HG03558 (cell line): Measurements from ENCODE around the gene TMEM186.
"Not testable (repeated sequence)": the region's sequence is repeated elsewhere in the genome, so short reads cannot be mapped to it uniquely, and the experiment has no call there.

Experiments
- ATAC-seq: cut with Tn5 transposase; IDR thresholded peaks from one replicate; pipeline ENCODE4 v1.9.1; 2021; ENCODE audit warnings: moderate number of reproducible peaks; ENCODE audit not compliant: unreplicated experiment; ENCODE audit errors: extremely low read depth

Gene TMEM186

DNA sequence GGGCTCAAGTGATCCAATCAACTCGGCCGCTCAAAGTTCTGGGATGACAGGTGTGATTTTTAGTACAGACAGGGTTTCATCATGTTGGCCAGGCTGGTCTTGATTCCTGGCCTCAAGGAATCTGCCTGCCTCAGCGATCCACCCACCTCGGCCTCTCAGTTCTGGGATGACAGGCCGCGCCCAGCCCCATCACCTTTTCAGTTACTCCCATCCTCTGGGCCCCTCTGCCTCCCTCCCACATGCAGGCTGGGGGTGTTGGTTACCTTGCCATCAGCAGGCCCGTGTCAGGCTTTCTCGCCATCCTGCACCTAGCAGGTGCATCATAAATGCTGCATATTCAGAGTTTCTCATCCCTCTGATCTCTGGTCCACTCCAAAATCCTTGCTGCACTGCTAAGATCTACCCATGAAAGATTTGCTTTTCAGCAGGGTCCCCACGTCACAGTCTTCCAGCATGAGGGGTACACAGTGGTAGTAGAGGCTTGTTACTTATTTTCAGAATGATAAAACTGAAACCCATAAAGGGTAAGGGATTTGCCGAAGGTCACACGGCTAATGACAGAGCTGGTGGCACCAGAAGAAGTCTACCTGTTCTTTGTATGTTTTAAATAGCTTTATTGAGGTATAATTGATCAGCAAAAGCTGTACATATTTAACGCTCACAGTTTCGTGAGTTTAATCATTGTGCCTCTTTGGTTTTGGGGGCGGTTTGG lies 16.8 kb upstream of the TMEM186 start:
- ATAC-seq = no peak

DNA sequence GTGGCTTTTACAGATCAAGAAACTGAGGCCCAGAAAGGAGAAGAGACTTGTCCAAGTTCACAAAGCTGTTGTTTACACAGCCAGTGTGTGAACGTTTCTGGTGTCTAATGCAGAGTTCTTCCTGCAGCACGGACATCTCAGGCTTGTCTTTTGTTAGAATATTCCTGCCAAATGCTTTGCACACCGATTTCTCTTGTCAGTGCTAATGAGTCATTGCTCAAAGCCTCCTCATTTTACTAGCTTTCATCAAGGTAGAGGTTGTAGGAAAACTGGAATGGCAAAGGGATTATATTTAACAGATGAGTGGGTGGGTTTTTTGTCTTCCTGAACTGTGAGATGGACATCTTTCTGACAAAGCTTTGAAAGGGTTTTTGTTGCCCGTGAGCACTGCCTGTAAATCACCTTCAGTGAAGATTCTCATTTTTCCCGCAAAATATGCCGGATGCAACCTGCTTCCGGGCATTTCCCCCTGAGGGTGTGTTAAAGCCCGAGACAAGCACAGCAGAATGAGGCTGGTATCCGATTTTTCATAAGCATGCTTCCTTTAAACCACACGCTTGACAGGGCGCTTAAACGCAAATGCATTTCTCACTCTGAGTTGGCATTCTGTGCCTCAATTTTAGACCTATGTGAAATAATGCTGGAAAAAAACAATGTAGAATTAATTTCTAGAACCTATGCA lies 14.9 kb upstream of the TMEM186 start:
- ATAC-seq = no peak

DNA sequence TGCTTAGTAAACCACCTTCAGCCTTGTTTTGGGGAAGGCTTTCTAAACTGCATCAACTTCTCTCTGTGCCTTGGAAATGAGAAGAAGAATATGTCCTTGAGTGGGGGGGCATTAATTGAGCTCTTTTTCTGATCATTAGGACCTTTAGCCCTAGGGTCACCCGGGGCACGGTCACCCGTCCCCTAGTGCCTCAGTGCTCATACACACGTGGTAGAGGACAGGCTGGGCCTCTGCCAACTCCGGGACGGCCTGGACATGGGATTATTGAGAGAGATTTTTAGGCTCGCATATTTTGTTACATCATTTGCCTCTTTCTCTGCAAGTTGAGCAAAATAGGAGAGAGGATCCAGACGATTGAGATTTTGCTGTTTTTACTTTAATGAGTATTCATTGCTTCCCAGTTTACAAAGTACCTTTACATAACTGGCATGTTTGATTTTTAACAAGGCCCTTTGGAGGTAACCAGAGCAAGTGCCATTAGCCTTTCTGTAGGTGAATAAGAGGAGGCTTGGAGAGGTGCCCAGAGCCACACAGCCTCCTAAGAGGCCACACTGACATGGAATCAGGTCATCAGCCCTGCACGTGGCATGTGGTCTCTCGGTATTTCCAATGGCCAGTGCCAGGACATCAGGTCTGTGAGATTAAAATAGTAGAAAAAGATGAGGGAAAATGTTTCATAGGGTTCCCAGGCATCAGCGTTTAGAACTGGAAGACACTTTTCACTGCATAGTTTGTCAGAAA lies 11.3 kb upstream of the TMEM186 start:
- ATAC-seq = no peak

DNA sequence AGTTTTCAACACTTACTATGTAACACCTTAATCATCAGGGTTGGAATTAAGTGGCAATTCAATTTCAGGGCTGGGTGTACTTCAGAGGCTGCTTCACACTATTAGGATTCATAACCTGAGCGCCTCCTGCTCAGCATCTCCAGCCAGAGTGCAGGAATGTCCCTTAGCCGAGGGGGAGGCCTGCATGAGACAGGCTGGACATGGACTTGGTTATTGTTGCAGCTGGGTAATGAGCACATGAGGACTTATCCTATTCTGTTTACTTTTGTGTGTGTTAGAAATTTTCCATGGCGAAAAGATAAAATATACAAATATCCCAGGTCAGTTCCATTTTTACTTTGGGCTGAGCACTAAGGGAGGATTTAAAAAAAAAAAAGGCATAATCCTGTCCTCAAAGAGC lies 10.6 kb upstream of the TMEM186 start:
- ATAC-seq = no peak

DNA sequence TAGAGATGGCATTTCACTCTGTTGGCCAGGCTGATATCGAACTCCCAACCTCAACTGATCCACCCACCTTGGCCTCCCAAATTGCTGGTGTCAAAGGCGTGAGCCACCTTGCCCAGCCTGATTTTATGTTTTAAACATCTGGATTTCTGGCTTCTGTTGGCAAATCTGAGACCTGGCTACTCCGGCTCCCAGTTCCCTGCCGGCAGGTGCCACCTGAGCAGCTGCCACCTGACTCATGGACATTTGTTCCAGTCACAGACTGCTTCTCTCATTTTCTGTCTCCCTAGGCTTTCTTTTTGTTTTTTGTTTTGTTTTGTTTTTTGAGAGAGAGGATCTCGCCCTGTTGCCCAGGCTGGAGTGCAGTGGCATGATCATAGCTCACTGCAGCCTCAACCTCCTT lies 9.8 kb upstream of the TMEM186 start:
- no peak for ATAC-seq

- no peak for ATAC-seq
Measured at GRCh38 chr16:8806272-8806983, 9.0 kb upstream of the TMEM186 start.

DNA sequence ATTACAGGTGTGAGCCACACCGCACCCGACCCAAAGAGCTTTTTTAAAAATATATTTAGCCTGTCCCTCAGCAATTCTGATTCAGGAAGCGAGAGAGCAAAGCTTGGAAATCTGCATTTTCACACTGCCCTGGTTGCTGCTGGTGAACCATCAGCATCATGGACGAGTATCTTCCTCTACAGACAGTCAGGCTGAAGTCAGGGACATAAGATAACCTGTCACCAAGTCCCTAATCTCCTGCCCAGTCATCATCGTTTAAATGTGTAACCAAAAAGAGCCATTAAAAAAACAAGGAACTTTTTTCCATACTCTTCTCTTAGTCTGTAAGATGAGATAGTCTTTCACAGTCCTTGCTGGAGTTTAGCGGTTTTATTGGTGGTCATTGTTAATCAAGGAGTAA lies 6.9 kb upstream of the TMEM186 start:
- no peak for ATAC-seq

DNA sequence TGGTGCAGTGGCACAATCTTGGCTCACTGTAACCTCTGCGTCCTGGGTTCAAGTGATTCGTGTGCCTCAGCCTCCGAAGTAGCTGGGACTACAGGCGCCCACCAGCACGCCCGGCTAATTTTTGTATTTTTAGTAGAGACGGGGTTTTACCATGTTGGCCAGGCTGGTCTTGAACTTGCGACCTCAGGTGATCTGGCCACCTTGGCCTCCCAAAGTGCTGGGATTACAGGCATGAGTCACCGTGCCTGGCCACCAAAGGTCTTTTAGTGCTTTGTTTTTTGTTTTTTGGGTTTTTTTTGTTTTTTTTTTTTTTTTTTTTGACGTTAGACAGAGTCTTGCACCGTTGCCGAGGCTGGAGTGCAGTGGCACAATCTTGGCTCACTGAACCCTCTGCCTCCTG lies 6.3 kb upstream of the TMEM186 start:
- ATAC-seq = not testable (repeated sequence)

- ATAC-seq = no peak
Measured at GRCh38 chr16:8801701-8802100, 4.3 kb upstream of the TMEM186 start.

- no peak for ATAC-seq
Measured at GRCh38 chr16:8798535-8799157, 1.2 kb upstream of the TMEM186 start.

GRCh38 chr16:8798174-8798527 lies 712 bp upstream of the TMEM186 start:
- ATAC-seq = no peak

DNA sequence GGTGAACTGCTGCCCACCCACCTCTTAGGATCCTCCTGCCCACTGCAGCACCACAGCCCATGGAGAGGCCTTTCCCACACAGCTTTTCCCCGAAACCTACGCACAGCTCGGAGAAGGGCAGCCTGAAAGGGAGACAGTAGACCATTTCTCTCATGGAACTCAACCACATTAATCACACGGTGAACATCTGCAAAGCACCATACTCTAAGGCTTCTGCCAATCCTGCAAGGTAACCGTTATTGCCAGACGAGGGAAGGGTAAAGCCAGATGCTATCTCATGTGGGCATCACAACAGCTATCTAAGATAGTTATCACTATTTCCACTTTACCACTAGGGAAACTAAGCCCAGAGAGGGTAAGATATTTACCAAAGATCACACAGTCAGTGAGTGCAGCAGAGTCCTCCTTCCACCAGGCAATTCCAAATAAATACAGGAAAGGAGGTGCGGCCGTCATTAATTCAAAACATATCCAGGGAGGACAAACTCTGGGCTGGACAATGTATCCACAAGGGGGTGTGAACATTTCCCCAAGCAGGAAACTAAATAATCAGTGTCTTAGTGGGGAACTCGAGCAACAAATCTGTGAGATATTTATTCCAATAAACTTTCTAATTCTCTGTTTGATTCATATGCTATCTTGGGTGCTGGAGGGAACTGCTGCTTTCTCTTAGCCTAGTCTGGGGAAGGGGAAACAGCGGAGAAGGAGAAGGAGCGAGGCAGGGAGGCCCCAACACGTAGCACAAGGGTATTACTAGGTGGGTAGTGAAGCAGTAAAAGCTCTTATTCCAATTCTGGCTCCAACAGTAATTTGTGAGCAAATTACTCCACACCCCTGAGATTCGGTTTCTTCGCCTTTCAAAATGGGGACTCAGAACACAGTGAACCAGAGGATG lies 723 bp downstream of the TMEM186 start:
- no peak for ATAC-seq

DNA sequence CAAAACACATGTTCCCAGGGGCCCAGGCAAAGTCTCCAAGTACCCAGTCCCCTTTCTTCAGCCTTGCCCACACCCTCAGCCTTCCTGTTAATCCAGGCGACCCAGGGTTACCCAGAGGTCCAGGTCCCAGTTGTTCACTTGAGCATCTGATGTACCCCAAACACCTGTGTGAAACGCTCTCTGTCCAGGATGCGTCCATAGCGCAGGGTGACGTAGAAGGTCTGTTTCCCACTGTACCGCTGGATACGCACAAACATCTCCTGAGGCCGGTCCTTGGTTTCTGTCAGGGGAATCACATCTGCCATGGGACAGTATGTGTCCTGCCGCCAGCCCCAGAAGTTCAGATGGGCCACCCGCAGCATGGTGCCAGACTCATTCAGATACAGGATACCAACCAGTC lies 1.6 kb downstream of the TMEM186 start:
- no peak for ATAC-seq

GRCh38 chr16:8795091-8795490 lies 2.3 kb downstream of the TMEM186 start:
- no peak for ATAC-seq

- ATAC-seq = no peak
Measured at GRCh38 chr16:8788578-8789172, 8.8 kb downstream of the TMEM186 start.

DNA sequence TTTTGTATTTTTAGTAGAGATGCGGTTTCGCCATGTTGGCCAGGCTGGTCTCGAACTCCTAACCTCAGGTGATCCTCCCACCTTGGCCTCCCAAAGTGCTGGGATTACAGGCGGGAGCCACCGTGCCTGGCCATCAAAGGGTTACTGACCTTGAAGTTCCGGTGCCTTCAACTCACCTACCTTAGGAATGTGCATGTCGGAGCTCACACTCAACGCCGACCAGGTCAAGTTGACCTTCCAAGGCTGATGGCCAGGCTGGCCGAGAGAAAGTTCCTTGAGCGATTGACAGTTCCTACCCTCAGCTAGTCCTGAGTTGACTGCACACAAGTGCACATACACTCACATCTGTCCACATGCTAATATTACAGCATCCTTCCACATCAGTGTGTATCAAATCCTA lies 11.1 kb downstream of the TMEM186 start:
- ATAC-seq = not testable (repeated sequence)

DNA sequence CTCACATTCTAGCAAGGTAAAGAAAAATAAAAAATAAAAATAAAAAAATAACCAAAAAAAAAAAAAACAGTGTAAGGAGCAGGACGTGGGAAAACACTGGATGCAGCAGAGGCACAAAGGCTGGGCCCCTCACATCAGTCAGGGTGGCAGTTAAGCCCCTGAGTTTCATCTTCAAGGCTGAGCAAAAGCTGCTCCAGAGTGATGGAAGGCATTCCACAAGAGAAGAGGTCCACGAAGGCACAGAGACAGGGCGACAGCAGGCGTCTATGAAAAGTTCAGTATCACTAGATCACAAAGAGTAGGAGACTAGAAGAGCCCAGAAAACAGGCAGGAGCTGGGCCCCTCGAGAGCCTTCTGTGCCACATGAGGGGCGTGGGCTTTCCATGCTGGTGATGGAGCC lies 12.0 kb downstream of the TMEM186 start:
- no peak for ATAC-seq

DNA sequence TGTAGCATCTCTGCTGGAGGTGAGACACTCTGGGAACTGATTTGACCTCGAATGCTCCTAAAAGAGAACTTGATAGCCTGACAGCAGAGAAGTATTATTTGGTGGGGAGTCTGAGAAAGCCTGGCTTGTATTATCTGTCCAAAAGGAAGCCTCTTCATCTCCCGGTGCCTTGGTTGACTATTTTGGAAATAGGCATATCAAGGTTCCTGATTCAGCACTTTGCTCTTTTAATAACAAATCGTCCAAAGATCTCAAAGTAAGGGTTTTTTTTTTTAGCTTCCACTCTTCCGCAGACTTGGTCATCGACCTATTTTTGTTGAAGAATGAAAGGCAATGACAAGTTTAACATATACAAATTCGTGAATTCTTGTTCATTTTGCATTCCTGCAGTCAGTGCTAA lies 14.8 kb downstream of the TMEM186 start:
- ATAC-seq = no peak

DNA sequence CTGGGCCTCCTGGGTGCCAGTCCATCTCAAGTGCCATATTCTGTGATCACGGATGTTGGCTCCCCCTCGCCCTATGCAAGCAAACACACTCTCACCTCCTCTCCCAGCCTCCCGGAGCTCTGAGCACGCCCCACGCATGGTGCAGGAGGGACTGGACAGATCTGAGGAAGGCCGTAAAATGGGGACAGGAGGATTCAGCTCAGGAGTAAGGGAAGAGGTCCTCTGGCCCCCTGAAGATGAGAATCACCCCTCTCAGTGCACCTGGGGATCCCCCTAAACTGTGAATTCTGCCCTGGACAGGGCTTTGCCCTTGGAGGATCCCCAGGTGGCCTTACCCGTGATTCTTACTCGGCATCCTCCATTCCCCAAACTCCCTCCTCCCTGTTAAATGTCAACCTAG lies 15.6 kb downstream of the TMEM186 start:
- no peak for ATAC-seq
